BLaER1 (cell line): ENCODE data around the gene STARD7.

Experiments used
- H3K27ac ChIP-seq: shearing (Covaris generic); formaldehyde crosslinking; 2 replicates; pipeline ENCODE4 v1.8.1; 2022
- H3K27me3 ChIP-seq: shearing (Covaris generic); formaldehyde crosslinking; 2 replicates; pipeline ENCODE4 v1.8.1; 2022
- H3K36me3 ChIP-seq: shearing (Covaris generic); formaldehyde crosslinking; 2 replicates; pipeline ENCODE4 v1.8.1; 2022
- H3K4me1 ChIP-seq: shearing (Covaris generic); formaldehyde crosslinking; 2 replicates; pipeline ENCODE4 v1.8.1; 2022
- H3K4me2 ChIP-seq: shearing (Covaris generic); formaldehyde crosslinking; 2 replicates; pipeline ENCODE4 v1.8.1; 2022
- H3K4me3 ChIP-seq: shearing (Covaris generic); formaldehyde crosslinking; 2 replicates; pipeline ENCODE4 v1.8.1; 2022
- H3K9ac ChIP-seq: shearing (Covaris generic); formaldehyde crosslinking; 2 replicates; pipeline ENCODE4 v1.8.1; 2022
- H3K9me3 ChIP-seq: shearing (Covaris generic); formaldehyde crosslinking; 2 replicates; pipeline ENCODE4 v1.8.1; 2022
- H4K20me1 ChIP-seq: shearing (Covaris generic); formaldehyde crosslinking; 2 replicates; pipeline ENCODE4 v1.8.1; 2022
- Cebpa-rat ChIP-seq: shearing (Covaris generic); IDR thresholded peaks from 2 replicates; pipeline ENCODE4 v1.8.1; 2022

STARD7 gene

DNA sequence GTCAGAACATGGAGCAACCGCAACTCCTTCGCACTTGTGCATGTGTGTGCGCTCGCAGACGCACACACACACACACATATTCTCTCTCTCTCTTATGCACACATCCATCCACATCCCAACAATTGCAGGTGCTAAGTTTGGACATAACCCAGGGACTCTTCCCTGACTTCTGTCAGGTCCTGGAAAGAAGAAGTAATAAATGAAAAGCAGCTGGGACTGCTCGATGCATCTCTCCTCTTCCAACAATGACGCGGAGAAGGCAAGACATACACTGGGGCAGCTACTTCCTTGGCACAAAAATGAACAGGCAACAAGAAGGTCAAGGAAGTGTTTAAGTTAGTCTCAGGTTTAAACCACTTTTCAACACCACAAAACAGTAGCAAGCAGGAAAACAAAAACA, 23.6 kb downstream of the STARD7 start:
- Histone ChIP-seq H3K4me2 (no peak overlapping the region), H3K27ac (no peak overlapping the region), H3K4me1 (peaks cover 8% of the 10 kb centered on the region; the same call in 1 of the 2 replicates), H3K9me3 (no peaks in the 10 kb centered on the region), H3K27me3 (no peaks in the 10 kb centered on the region), H4K20me1 (peaks cover 41% of the 10 kb centered on the region; the same call in 1 of the 2 replicates), H3K36me3 (peaks cover 70% of the 10 kb centered on the region), H3K9ac (no peak overlapping the region), H3K4me3 (no peak overlapping the region)
- TF ChIP-seq Cebpa-rat: no peak

DNA sequence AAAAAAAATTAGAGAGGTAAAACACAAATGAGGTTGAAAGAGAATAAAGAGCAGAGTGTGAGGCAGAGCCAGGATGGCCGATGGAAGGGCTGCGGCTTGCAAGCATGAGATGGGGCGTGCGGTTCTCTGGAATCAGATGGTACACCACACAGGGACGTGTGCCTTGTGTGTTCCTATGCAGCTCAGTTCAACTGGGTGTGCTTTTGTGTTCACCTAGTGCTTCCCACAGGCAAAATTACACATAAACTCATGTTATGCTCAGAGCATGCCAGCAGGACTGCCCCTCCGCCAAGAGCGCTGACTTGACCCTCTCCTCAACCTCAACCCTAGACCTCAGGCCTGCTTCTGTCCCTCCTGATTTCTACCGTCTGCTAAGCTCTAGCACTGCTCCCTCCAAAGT, 24.4 kb downstream of the STARD7 start:
- Histone ChIP-seq H4K20me1 (peaks cover 40% of the 10 kb centered on the region; the same call in 1 of the 2 replicates), H3K36me3 (peaks cover 62% of the 10 kb centered on the region), H3K4me2 (no peak overlapping the region), H3K27me3 (no peaks in the 10 kb centered on the region), H3K4me3 (no peak overlapping the region), H3K9me3 (no peaks in the 10 kb centered on the region), H3K4me1 (peaks cover 8% of the 10 kb centered on the region; the same call in 1 of the 2 replicates), H3K27ac (no peak overlapping the region), H3K9ac (no peak overlapping the region)
- no peak for TF ChIP-seq Cebpa-rat

DNA sequence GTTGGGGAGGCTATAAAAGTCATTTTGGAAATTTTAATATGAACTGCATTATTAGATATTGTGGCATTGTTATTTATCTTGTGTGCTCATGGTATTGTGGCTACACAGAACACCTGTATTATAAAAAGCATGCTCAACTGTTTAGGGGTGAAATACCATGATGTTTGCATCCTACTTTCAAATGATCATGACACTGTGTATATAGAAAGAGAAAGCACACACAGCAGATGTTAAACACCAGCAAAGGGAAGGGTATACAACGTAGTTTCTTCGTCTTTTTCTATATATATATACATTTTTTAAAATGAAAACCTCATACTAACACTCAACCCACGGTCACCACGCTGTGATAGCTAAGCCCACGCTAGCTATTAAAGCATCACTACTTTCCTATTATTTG, 27.1 kb downstream of the STARD7 start:
- H4K20me1 ChIP-seq: peaks cover 18% of the 10 kb centered on the region; the same call in 1 of the 2 replicates
- H3K9ac ChIP-seq: no peak overlapping the region
- H3K4me2 ChIP-seq: no peak overlapping the region
- H3K27me3 ChIP-seq: no peaks in the 10 kb centered on the region
- H3K4me3 ChIP-seq: no peak overlapping the region
- no peak overlapping the region for H3K27ac ChIP-seq
- H3K9me3 ChIP-seq: no peaks in the 10 kb centered on the region
- H3K36me3 ChIP-seq: peaks cover 35% of the 10 kb centered on the region
- TF ChIP-seq Cebpa-rat: no peak
- peaks cover 8% of the 10 kb centered on the region; the same call in 1 of the 2 replicates for H3K4me1 ChIP-seq

DNA sequence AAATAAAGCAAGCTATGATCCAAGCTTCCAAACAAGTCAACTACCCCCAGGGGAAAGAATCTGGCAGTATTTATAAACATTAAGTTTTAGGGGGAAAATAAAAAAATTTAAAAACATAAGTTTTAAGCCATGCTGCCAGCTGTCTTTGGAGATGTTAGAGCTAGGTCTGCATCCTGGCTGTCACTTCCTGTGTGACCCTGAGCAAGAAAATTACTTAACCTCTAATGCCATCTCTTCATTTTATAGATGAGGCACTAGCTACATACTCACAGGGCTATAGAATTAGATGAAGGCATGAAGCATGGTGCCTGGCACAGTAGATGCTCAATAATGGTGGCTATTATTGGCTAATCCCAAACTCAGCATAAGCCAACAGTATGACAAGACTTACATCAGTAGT, 28.1 kb downstream of the STARD7 start:
- Histone ChIP-seq H3K4me1 (peaks cover 8% of the 10 kb centered on the region; the same call in 1 of the 2 replicates), H3K4me3 (no peak overlapping the region), H3K9me3 (no peaks in the 10 kb centered on the region), H3K27ac (no peak overlapping the region), H3K27me3 (no peaks in the 10 kb centered on the region), H3K36me3 (peaks cover 25% of the 10 kb centered on the region), H3K4me2 (no peak overlapping the region), H4K20me1 (peaks cover 8% of the 10 kb centered on the region; the same call in 1 of the 2 replicates), H3K9ac (no peak overlapping the region)
- no peak for TF ChIP-seq Cebpa-rat

DNA sequence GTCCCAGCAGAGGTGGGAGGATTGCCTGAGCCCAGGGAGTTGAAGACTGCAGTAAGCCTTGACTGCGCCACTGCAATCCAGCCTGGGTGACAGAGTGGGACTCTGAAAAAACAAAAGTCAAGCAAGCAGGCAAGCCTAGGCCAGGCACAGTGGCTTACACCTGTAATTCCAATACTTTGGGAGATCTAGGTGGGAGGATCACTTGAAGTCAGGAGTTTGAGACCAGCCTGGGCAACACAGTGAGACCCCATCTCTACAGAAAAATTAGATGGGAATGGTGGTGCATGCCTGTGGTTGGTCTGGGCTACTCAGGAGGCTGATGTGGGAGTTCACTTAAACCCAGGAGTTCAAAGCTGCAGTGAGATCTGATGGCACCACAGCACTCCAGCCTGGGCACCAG, 28.6 kb downstream of the STARD7 start:
- Histone ChIP-seq H3K9me3 (no peaks in the 10 kb centered on the region), H3K4me3 (no peak overlapping the region), H3K27me3 (no peaks in the 10 kb centered on the region), H4K20me1 (peaks cover 3% of the 10 kb centered on the region; the same call in 1 of the 2 replicates), H3K36me3 (peaks cover 20% of the 10 kb centered on the region), H3K4me1 (peaks cover 8% of the 10 kb centered on the region; the same call in 1 of the 2 replicates), H3K4me2 (no peak overlapping the region), H3K9ac (no peak overlapping the region), H3K27ac (no peak overlapping the region)
- TF ChIP-seq Cebpa-rat: no peak

DNA sequence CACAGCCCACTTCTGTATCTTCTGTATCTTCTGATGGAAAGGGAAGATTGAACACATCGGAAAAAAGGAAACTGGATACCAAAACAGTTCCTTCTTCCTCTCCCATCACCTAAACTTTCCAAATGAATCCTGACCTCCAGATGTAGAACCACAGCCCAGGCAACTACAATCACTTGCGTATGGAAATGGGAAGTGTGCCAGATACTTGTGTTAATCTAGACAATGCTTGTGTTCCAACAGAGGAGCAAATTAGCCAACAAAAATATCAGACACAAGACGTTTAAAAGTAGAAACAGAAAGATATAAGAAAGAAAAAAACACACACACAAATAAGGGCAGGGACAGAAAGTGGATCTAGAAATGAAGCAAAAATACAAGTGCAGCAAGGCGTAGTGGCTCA, 32.0 kb downstream of the STARD7 start:
- Histone ChIP-seq H3K27me3 (no peaks in the 10 kb centered on the region), H4K20me1 (no peaks in the 10 kb centered on the region), H3K36me3 (no peaks in the 10 kb centered on the region), H3K9ac (no peak overlapping the region), H3K9me3 (no peaks in the 10 kb centered on the region), H3K4me3 (no peak overlapping the region), H3K4me1 (peaks cover 12% of the 10 kb centered on the region), H3K4me2 (no peak overlapping the region), H3K27ac (no peak overlapping the region)
- TF ChIP-seq Cebpa-rat: no peak

DNA sequence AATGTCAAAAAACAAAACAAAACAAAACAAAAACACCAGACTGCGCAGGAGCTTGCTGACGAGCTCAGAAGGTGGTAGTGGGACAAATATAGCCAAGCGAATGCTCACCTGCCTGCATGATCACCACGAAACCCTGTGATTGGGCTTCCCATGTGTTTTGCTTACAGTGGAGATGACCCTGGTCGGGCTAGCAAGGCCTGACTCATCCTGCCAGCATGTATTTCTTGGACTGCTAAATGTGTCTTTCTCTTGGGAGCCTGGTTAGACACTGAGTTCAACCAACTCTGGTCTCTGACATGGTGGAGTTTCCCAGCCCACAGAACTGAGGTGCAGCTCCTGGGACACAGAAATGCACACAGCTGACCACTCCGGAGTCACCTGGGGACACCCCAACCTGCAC, 32.7 kb downstream of the STARD7 start:
- Histone ChIP-seq H3K36me3 (no peaks in the 10 kb centered on the region), H3K9me3 (no peaks in the 10 kb centered on the region), H4K20me1 (no peaks in the 10 kb centered on the region), H3K27ac (no peak overlapping the region), H3K9ac (no peak overlapping the region), H3K27me3 (no peaks in the 10 kb centered on the region), H3K4me1 (peaks cover 11% of the 10 kb centered on the region), H3K4me3 (no peak overlapping the region), H3K4me2 (no peak overlapping the region)
- TF ChIP-seq Cebpa-rat: no peak

DNA sequence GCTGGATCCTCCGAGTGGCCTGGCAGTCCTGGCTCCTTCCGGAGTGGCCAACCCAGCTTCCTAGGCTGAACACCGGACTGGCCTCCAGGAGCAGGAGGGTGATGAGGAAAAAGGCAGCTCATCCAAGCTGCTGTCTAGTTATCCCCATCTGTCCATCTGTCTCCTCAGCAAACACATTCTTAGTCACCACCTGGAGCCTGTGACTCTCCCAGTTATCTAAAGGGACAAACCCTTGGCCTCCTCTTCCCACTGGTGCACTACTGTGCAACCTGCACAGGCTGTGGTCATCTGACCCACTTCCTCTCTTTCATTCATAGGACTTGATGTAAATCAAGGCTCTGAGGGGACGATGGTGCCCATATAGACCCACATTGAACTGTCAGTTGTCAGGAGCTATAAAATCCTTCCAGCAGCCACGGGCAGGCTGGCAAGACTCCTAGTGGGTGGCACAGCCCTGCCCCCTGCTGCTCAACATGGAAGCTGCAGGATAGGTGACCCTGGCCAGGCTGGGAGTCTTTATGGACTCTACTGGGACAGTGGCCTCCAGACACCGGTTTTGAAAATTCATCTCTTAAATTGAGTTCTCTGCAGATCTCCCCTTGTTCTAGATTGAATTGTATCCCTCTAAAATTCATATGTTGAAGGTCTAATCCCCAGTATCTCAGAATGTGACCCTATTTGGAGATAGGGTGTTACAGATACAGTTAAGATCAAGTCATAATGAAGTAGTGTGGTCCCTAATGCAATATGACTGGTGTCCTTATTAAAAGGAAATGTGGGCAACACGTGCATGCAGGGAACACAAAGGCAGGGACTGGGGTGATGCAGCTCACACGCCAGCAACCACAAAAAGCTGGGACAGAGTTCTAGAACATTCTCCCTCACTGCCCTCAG, 34.1 kb downstream of the STARD7 start:
- H3K9ac ChIP-seq: no peak overlapping the region

DNA sequence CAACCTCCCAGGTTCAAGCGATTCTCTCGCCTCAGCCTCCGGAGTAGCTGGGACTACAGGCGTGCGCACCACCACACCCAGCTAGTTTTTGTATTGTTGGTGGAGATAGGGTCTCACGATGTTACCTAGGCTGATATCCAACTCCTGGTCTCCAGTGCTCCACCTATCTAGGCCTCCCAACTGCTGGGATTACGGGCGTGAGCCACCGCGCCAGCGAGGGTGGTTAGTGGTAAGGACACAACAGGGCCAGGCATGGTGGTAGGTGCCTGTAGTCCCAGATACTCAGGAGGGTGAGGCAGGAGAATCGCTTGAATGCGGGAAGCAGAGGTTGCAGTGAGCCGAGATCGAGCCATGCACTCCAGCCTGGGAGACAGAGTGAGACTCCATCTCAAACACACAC, 36.8 kb downstream of the STARD7 start:
- H3K4me2 ChIP-seq: no peak overlapping the region
- peaks cover 10% of the 10 kb centered on the region for H3K4me1 ChIP-seq
- H4K20me1 ChIP-seq: no peaks in the 10 kb centered on the region
- no peak overlapping the region for H3K27ac ChIP-seq
- H3K4me3 ChIP-seq: no peak overlapping the region
- H3K27me3 ChIP-seq: no peaks in the 10 kb centered on the region
- no peak overlapping the region for H3K9ac ChIP-seq
- no peaks in the 10 kb centered on the region for H3K36me3 ChIP-seq
- no peak for TF ChIP-seq Cebpa-rat
- no peaks in the 10 kb centered on the region for H3K9me3 ChIP-seq

More for the DNA sequence above, 34.1 kb downstream of the STARD7 start:
- Histone ChIP-seq H3K27ac (no peak overlapping the region), H3K9me3 (no peaks in the 10 kb centered on the region), H3K4me3 (no peak overlapping the region), H4K20me1 (no peaks in the 10 kb centered on the region), H3K36me3 (no peaks in the 10 kb centered on the region), H3K27me3 (no peaks in the 10 kb centered on the region), H3K4me1 (peaks cover 4% of the 10 kb centered on the region; the same call in 1 of the 2 replicates), H3K4me2 (no peak overlapping the region)
- no peak for TF ChIP-seq Cebpa-rat

DNA sequence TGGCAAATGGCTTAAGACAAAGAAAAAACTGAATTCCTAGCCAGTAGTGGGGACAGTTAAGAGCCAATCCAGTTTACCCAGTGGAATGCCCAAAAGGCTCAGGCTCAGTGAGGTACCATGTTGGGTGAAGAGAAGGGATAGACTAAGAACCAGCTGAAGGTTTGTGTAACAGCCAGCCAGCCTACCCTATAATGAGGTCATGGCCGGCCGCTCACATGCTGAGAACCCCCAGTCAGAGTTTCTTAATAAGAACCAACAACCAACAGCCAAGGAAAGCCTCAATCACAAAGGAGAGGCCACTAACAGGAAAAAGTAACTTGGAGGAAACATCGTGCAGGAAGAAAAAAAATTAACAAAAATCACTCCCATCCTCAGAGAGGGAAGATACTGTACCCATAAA, 38.0 kb downstream of the STARD7 start:
- Histone ChIP-seq H3K4me2 (no peak overlapping the region), H4K20me1 (no peaks in the 10 kb centered on the region), H3K4me1 (peaks cover 10% of the 10 kb centered on the region), H3K9me3 (no peaks in the 10 kb centered on the region), H3K27me3 (no peaks in the 10 kb centered on the region), H3K27ac (no peak overlapping the region), H3K36me3 (no peaks in the 10 kb centered on the region), H3K4me3 (no peak overlapping the region), H3K9ac (no peak overlapping the region)
- no peak for TF ChIP-seq Cebpa-rat
